Endothelial cell of umbilical vein (primary cell): Measurements from ENCODE around the gene PREP. TPM values are rescaled to one million over a fixed set of nuclear protein-coding genes. Genes with fewer than 3 reads are reported as not detected.

Source experiments
- BruUV-seq: library from RNA; stranded (reverse); fragments of 400-500 nt; replicated peaks from 2 replicates; lab custom pipeline; 2021; lab: Mats Ljungman, UMichigan
- CTCF ChIA-PET: fragments of 300-600, 350-600 bp; sonication (Branson Sonifier 250); formaldehyde crosslinking; loops from one replicate; lab custom pipeline; 2021; ENCODE audit warnings: antibody characterized with exemption, inconsistent platforms; lab: Charles Lee
- POLR2A ChIA-PET: fragments of 300-600, 350-600 bp; sonication (Branson Sonifier 250); formaldehyde crosslinking; loops from one replicate; lab custom pipeline; 2021; ENCODE audit warnings: antibody characterized with exemption, inconsistent platforms; lab: Charles Lee
- DNase-seq: peaks from one replicate; pipeline ENCODE4 v3.0.0-alpha.2; 2011; ENCODE audit warnings: low read depth, low spot score
- FAIRE-seq: peaks from 2 replicates; lab custom pipeline; 2011; peaks lifted over from hg19 to GRCh38; lab: Jason Lieb, UNC
- H2AFZ ChIP-seq: 2 replicates; pipeline ENCODE4 v1.6.0; 2012; ENCODE audit warnings: low read depth, low read length, control low read depth, inconsistent platforms
- H3K27ac ChIP-seq: 2 replicates; pipeline ENCODE4 v1.5.1; 2011; ENCODE audit warnings: low read depth, mild to moderate bottlenecking, control low read depth, low read length, moderate library complexity; ENCODE audit not compliant: insufficient read depth
- H3K27me3 ChIP-seq, 2 experiments: 2 replicates each; pipeline versions ENCODE4 v1.6.0 to v1.6.1; 2011; ENCODE audit warnings: low read length in 2 of 2, mixed read lengths in 1 of 2; ENCODE audit not compliant: control insufficient read depth in 2 of 2, insufficient read depth in 2 of 2
- H3K36me3 ChIP-seq, 2 experiments: 2 replicates in 1 of 2; 3 replicates in 1 of 2; pipeline ENCODE4 v1.5.1; 2011; ENCODE audit warnings: low read length in 2 of 2, mild to moderate bottlenecking in 1 of 2, moderate library complexity in 1 of 2; ENCODE audit not compliant: control insufficient read depth in 2 of 2, insufficient read depth in 2 of 2; ENCODE audit errors: extremely low read depth in 1 of 2
- H3K4me1 ChIP-seq: 3 replicates; pipeline ENCODE4 v1.5.1; 2011; ENCODE audit warnings: mild to moderate bottlenecking, low read length; ENCODE audit not compliant: control insufficient read depth, insufficient read depth; ENCODE audit errors: extremely low read depth
- H3K4me2 ChIP-seq: 2 replicates; pipeline ENCODE4 v1.6.1; 2011; ENCODE audit warnings: low read length, control low read depth, mixed read lengths; ENCODE audit not compliant: insufficient read depth
- H3K4me3 ChIP-seq, 3 experiments: fragments of 200-600 bp in 1 of 3; sonication (generic), shearing (Covaris generic) in 1 of 3; replicated peaks in 1 of 3; 2 replicates each; pipeline ENCODE4 v1.5.1; 2011 to 2016; ENCODE audit warnings: control low read depth in 3 of 3, low read length in 3 of 3, mild to moderate bottlenecking in 2 of 3, inconsistent platforms in 1 of 3, low read depth in 1 of 3, moderate library complexity in 1 of 3; ENCODE audit not compliant: insufficient read depth in 1 of 3
- H3K79me2 ChIP-seq: 2 replicates; pipeline ENCODE4 v1.6.0; 2012; ENCODE audit warnings: low read length, inconsistent platforms; ENCODE audit not compliant: control insufficient read depth, insufficient read depth
- H3K9ac ChIP-seq: replicated peaks from 2 replicates; pipeline ENCODE3; 2011; ENCODE audit warnings: low read length, control low read depth; ENCODE audit not compliant: insufficient read depth; ENCODE audit errors: extremely low read depth
- H3K9me1 ChIP-seq: replicated peaks from 3 replicates; pipeline ENCODE4 v1.6.0; 2011; ENCODE audit warnings: mild to moderate bottlenecking, low read length; ENCODE audit not compliant: control insufficient read depth, insufficient read depth; ENCODE audit errors: extremely low read depth
- H3K9me3 ChIP-seq: replicated peaks from 2 replicates; pipeline ENCODE4 v1.5.1; 2012; ENCODE audit warnings: low read length, inconsistent platforms; ENCODE audit not compliant: control insufficient read depth, insufficient read depth
- H4K20me1 ChIP-seq: replicated peaks from 2 replicates; pipeline ENCODE3; 2011; ENCODE audit warnings: mild to moderate bottlenecking, low read length; ENCODE audit not compliant: control insufficient read depth, insufficient read depth; ENCODE audit errors: extremely low read depth
- EZH2 ChIP-seq: IDR thresholded peaks from 2 replicates; pipeline ENCODE4 v1.6.1; 2012; ENCODE audit warnings: borderline replicate concordance, low read depth, mild to moderate bottlenecking, moderate library complexity, low read length, inconsistent platforms; ENCODE audit not compliant: severe bottlenecking
- FOS ChIP-seq: IDR thresholded peaks from 2 replicates; pipeline ENCODE4 v1.6.1; 2011; ENCODE audit warnings: mild to moderate bottlenecking, low read length, moderate library complexity, borderline replicate concordance; ENCODE audit not compliant: insufficient read depth
- GATA2 ChIP-seq: IDR thresholded peaks from 2 replicates; pipeline ENCODE4 v1.7.0; 2011; ENCODE audit warnings: low read depth, mild to moderate bottlenecking, moderate library complexity, mixed read lengths, low read length; ENCODE audit not compliant: insufficient read length, insufficient read depth
- JUN ChIP-seq: IDR thresholded peaks from 2 replicates; pipeline ENCODE4 v1.6.1; 2011; ENCODE audit warnings: borderline replicate concordance, low read depth; ENCODE audit not compliant: insufficient read length, insufficient read depth
- MYC ChIP-seq: IDR thresholded peaks from one replicate; pipeline ENCODE4 v1.6.1; 2011; ENCODE audit warnings: mild to moderate bottlenecking, low read depth, low read length
- POLR2A ChIP-seq: IDR thresholded peaks from 2 replicates; pipeline ENCODE4 v1.6.1; 2012; ENCODE audit warnings: low read depth, mild to moderate bottlenecking, control low read depth, low read length
- POLR2AphosphoS5 ChIP-seq: IDR thresholded peaks from 2 replicates; pipeline ENCODE4 v1.6.1; 2012; ENCODE audit warnings: low read depth, mild to moderate bottlenecking, control low read depth, low read length, moderate library complexity; ENCODE audit not compliant: insufficient read depth
- dilution Hi-C: fragments of 300-500 bp; cut with MboI; formaldehyde crosslinking; loops from one replicate; pipeline ENCODE4 v1.15.0; 2019; ENCODE audit warnings: low sequenced_read_pairs; ENCODE audit not compliant: extremely low pct_ligation_motif_present
- intact Hi-C: fragments of 100-400 bp; cut with micrococcal nuclease; formaldehyde crosslinking; loops from one replicate; pipeline ENCODE4 v1.10.0; 2022
- polyA plus RNA-seq, 4 experiments: library from polyadenylated mRNA; depleted of rRNA in 3 of 4; stranded (reverse) in 3 of 4; unstranded in 1 of 4; fragments of >200 nt; gene quantifications; 2 replicates each; pipeline versions ENCODE4 v1.2.1 to v1.2.3, GENCODE V29; 2011 to 2012; ENCODE audit warnings: missing spikeins in 1 of 4
- total RNA-seq: library from RNA; stranded (reverse); gene quantifications from 2 replicates; pipeline ENCODE4 v1.2.3, GENCODE V29; 2021
- TF ChIP-seq, protein P1 (sequence below): IDR thresholded peaks from 2 replicates; pipeline ENCODE4 v1.6.1; 2011; ENCODE audit not compliant: insufficient read depth, insufficient read length
- TF ChIP-seq, protein P2 (sequence below), 2 donors: IDR thresholded peaks; 1 replicate in 1 of 2; 2 replicates in 1 of 2; pipeline ENCODE4 v1.5.1; 2011; ENCODE audit warnings: low read length in 2 of 2, mild to moderate bottlenecking in 2 of 2, moderate library complexity in 2 of 2, control low read depth in 1 of 2, inconsistent platforms in 1 of 2, low read depth in 1 of 2; ENCODE audit not compliant: insufficient read depth in 1 of 2; ENCODE audit errors: extremely low read depth in 1 of 2

The PREP gene
- total and polyA plus RNA-seq, 2 donors (not counting 3 experiments of a cell fraction or from before 2014, with no cell fraction given), result 17.2 to 37.7 TPM

DNA sequence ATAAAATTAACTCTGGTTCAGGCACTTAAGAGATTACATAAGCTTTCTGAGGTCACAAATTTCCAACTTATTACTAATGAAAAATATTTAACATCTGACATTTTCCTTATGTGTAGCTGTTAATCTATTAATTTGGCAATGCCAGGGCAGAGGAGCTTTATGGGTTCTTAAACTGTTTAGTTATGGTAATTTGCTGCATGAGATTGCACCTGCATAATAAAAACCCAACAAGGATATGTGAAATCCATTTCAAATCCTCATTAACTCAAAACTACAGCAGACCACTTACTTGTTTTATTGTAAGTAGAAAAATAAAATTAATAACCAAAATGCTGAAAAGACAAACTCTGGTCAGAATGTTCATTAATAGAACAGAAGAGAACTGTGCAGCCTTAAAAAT, 98.1 kb downstream of the PREP start:
- Histone ChIP-seq H3K4me1 (no peaks in the 10 kb centered on the region), H4K20me1 (no peaks in the 10 kb centered on the region), H3K79me2 (no peaks in the 10 kb centered on the region), H2AFZ (no peak overlapping the region), H3K9me1 (no peaks in the 10 kb centered on the region), H3K9ac (no peak overlapping the region), H3K36me3 (peaks cover 0 to 2% of the 10 kb centered on the region in 2 experiments), H3K4me2 (no peak overlapping the region), H3K27me3 (no peaks in the 10 kb centered on the region), H3K9me3 (no peaks in the 10 kb centered on the region), H3K27ac (no peak overlapping the region), H3K4me3 (no peak overlapping the region)
- no peak for DNase-seq
- intact Hi-C loops, result no loop called here
- no peak for FAIRE-seq
- TF ChIP-seq GATA2 (no peak), MYC (no peak), EZH2 (no peak), POLR2A (no peak), FOS (no peak), POLR2AphosphoS5 (no peak), JUN (no peak)
- TF ChIP-seq, protein P1, sequence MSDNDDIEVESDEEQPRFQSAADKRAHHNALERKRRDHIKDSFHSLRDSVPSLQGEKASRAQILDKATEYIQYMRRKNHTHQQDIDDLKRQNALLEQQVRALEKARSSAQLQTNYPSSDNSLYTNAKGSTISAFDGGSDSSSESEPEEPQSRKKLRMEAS, result no peak
- TF ChIP-seq, protein P2, sequence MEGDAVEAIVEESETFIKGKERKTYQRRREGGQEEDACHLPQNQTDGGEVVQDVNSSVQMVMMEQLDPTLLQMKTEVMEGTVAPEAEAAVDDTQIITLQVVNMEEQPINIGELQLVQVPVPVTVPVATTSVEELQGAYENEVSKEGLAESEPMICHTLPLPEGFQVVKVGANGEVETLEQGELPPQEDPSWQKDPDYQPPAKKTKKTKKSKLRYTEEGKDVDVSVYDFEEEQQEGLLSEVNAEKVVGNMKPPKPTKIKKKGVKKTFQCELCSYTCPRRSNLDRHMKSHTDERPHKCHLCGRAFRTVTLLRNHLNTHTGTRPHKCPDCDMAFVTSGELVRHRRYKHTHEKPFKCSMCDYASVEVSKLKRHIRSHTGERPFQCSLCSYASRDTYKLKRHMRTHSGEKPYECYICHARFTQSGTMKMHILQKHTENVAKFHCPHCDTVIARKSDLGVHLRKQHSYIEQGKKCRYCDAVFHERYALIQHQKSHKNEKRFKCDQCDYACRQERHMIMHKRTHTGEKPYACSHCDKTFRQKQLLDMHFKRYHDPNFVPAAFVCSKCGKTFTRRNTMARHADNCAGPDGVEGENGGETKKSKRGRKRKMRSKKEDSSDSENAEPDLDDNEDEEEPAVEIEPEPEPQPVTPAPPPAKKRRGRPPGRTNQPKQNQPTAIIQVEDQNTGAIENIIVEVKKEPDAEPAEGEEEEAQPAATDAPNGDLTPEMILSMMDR (IDR thresholded peaks at IDR 0.05; ENCODE audit: extremely low read depth in 1 of 2, insufficient read depth in 1 of 2, low read depth in 1 of 2, low read length in 2 of 2), result no peak
- no TSS peak for BruUV-seq
- dilution Hi-C loops, result no loop called here
- ChIA-PET CTCF (interaction anchor here (1.3 kb wide), 1 partner anchor 98 kb away, joined by 3 read pairs; the partner anchor contains the start of gene PREP), POLR2A (no interaction called here)
